GM18517 (cell line): Measurements from ENCODE around the gene HTT.
A peak's percentile ranks its signal among the peaks of the same experiment; 100 is the strongest.
"Not testable (repeated sequence)": the region's sequence is repeated elsewhere in the genome, so short reads cannot be mapped to it uniquely, and the experiment has no call there.

ENCODE experiments used
- ATAC-seq: cut with Tn5 transposase; IDR thresholded peaks from one replicate; pipeline ENCODE4 v1.9.1; 2021; ENCODE audit warnings: mild to moderate bottlenecking, moderate library complexity; ENCODE audit not compliant: unreplicated experiment

HTT gene

GRCh38 chr4:3075652-3075981 is 1.1 kb downstream of the HTT start:
- no peak for ATAC-seq

GRCh38 chr4:3077796-3078195 is 3.3 kb downstream of the HTT start:
- peak; percentile 40 for ATAC-seq

- ATAC-seq = no peak
Measured at GRCh38 chr4:3079694-3080123, 5.2 kb downstream of the HTT start.

- ATAC-seq = no peak
Measured at GRCh38 chr4:3082925-3083515, 8.5 kb downstream of the HTT start.

GRCh38 chr4:3083732-3084131 is 9.3 kb downstream of the HTT start:
- no peak for ATAC-seq

GRCh38 chr4:3085948-3086670 is 11.6 kb downstream of the HTT start:
- ATAC-seq = no peak

GRCh38 chr4:3087115-3087797 is 12.8 kb downstream of the HTT start:
- ATAC-seq = no peak

- ATAC-seq = no peak
Measured at GRCh38 chr4:3091464-3091863, 17.0 kb downstream of the HTT start.

- ATAC-seq = not testable (repeated sequence)
Measured at GRCh38 chr4:3094701-3095100, 20.2 kb downstream of the HTT start.

- no peak for ATAC-seq
Measured at GRCh38 chr4:3096202-3096601, 21.7 kb downstream of the HTT start.

GRCh38 chr4:3098346-3098745 is 23.9 kb downstream of the HTT start:
- ATAC-seq = no peak

- peak; percentile 89 for ATAC-seq
Measured at GRCh38 chr4:3106339-3107186, 32.1 kb downstream of the HTT start.

GRCh38 chr4:3107271-3107670 is 32.8 kb downstream of the HTT start:
- ATAC-seq = no peak

- no peak for ATAC-seq
Measured at GRCh38 chr4:3107691-3108121, 33.2 kb downstream of the HTT start.

- no peak for ATAC-seq
Measured at GRCh38 chr4:3108211-3108610, 33.7 kb downstream of the HTT start.

- ATAC-seq = no peak
Measured at GRCh38 chr4:3111461-3111860, 37.0 kb downstream of the HTT start.

- no peak for ATAC-seq
Measured at GRCh38 chr4:3112201-3112600, 37.7 kb downstream of the HTT start.

GRCh38 chr4:3112609-3113469 is 38.4 kb downstream of the HTT start:
- no peak for ATAC-seq

GRCh38 chr4:3114377-3114776 is 39.9 kb downstream of the HTT start:
- no peak for ATAC-seq

- ATAC-seq = no peak
Measured at GRCh38 chr4:3115637-3116270, 41.3 kb downstream of the HTT start.
